ENCODE measurements around the gene SNPH. TPM values are rescaled to one million over a fixed set of nuclear protein-coding genes. Genes with fewer than 3 reads are reported as not detected.

Gene SNPH
- total and polyA plus RNA-seq, 2 donors, result 0.71 to 2.2 TPM

- 89% methylated on average over 6 of the region's 6 CpGs for WGBS
- H3K27me3 ChIP-seq (ENCODE audit: control insufficient read depth in 2 of 2, insufficient read depth in 1 of 2, low read length in 1 of 2), result no peaks in the 10 kb centered on the region
- H3K36me3 ChIP-seq (ENCODE audit: control insufficient read depth in 2 of 2, insufficient read depth in 2 of 2, low read length in 1 of 2), result no peaks in the 10 kb centered on the region
- H3K27ac ChIP-seq (ENCODE audit: low read depth in 1 of 2, low read length in 1 of 2), result no peak overlapping the region
- no peak for DNase-seq (ENCODE audit: low read depth in 6 of 9, low spot score in 9 of 9)
- H3K4me1 ChIP-seq (ENCODE audit: control insufficient read depth in 2 of 2, insufficient read depth in 2 of 2, low read length in 2 of 2), result peaks cover 0 to 8% of the 10 kb centered on the region in 2 donors
- no peaks in the 10 kb centered on the region for H3K9me3 ChIP-seq (ENCODE audit: control insufficient read depth in 2 of 2, insufficient read depth in 1 of 2, low read length in 1 of 2)
- no peak overlapping the region for H3K4me3 ChIP-seq (ENCODE audit: low read length in 2 of 2)
Observed at GRCh38 chr20:1293641-1294379, 27.7 kb downstream of the SNPH start.

GRCh38 chr20:1294497-1294896 is 28.4 kb downstream of the SNPH start:
- Histone ChIP-seq H3K27ac (ENCODE audit: low read depth in 1 of 2, low read length in 1 of 2) (no peak overlapping the region), H3K27me3 (ENCODE audit: control insufficient read depth in 2 of 2, insufficient read depth in 1 of 2, low read length in 1 of 2) (no peaks in the 10 kb centered on the region), H3K36me3 (ENCODE audit: control insufficient read depth in 2 of 2, insufficient read depth in 2 of 2, low read length in 1 of 2) (no peaks in the 10 kb centered on the region), H3K4me1 (ENCODE audit: control insufficient read depth in 2 of 2, insufficient read depth in 2 of 2, low read length in 2 of 2) (peaks cover 0 to 13% of the 10 kb centered on the region in 2 donors), H3K9me3 (ENCODE audit: control insufficient read depth in 2 of 2, insufficient read depth in 1 of 2, low read length in 1 of 2) (no peaks in the 10 kb centered on the region), H3K4me3 (ENCODE audit: low read length in 2 of 2) (no peak overlapping the region)
- 98% methylated on average over 8 of the region's 8 CpGs for WGBS
- DNase-seq (ENCODE audit: low read depth in 6 of 9, low spot score in 9 of 9), result no peak

- no peak for DNase-seq (ENCODE audit: low read depth in 6 of 9, low spot score in 9 of 9)
- no peak overlapping the region for H3K4me3 ChIP-seq (ENCODE audit: low read length in 2 of 2)
Observed at GRCh38 chr20:1295276-1295930, 29.3 kb downstream of the SNPH start.

GRCh38 chr20:1296117-1296610 is 30.1 kb downstream of the SNPH start:
- Histone ChIP-seq H3K27ac (ENCODE audit: low read depth in 1 of 2, low read length in 1 of 2) (no peak overlapping the region), H3K27me3 (ENCODE audit: control insufficient read depth in 2 of 2, insufficient read depth in 1 of 2, low read length in 1 of 2) (no peaks in the 10 kb centered on the region), H3K4me1 (ENCODE audit: control insufficient read depth in 2 of 2, insufficient read depth in 2 of 2, low read length in 2 of 2) (peaks cover 4 to 19% of the 10 kb centered on the region in 2 donors), H3K36me3 (ENCODE audit: control insufficient read depth in 2 of 2, insufficient read depth in 2 of 2, low read length in 1 of 2) (no peaks in the 10 kb centered on the region), H3K4me3 (ENCODE audit: low read length in 2 of 2) (no peak overlapping the region), H3K9me3 (ENCODE audit: control insufficient read depth in 2 of 2, insufficient read depth in 1 of 2, low read length in 1 of 2) (no peaks in the 10 kb centered on the region)
- WGBS, result 96% methylated on average over 20 of the region's 20 CpGs
- DNase-seq (ENCODE audit: low read depth in 6 of 9, low spot score in 9 of 9), result no peak

More at GRCh38 chr20:1295276-1295930, 29.3 kb downstream of the SNPH start:
- Histone ChIP-seq H3K27me3 (ENCODE audit: control insufficient read depth in 2 of 2, insufficient read depth in 1 of 2, low read length in 1 of 2) (no peaks in the 10 kb centered on the region), H3K27ac (ENCODE audit: low read depth in 1 of 2, low read length in 1 of 2) (no peak overlapping the region), H3K9me3 (ENCODE audit: control insufficient read depth in 2 of 2, insufficient read depth in 1 of 2, low read length in 1 of 2) (no peaks in the 10 kb centered on the region), H3K4me1 (ENCODE audit: control insufficient read depth in 2 of 2, insufficient read depth in 2 of 2, low read length in 2 of 2) (peaks cover 0 to 15% of the 10 kb centered on the region in 2 donors), H3K36me3 (ENCODE audit: control insufficient read depth in 2 of 2, insufficient read depth in 2 of 2, low read length in 1 of 2) (no peaks in the 10 kb centered on the region)
- 98% methylated on average over 20 of the region's 20 CpGs for WGBS

GRCh38 chr20:1296922-1297321 is 30.8 kb downstream of the SNPH start:
- DNase-seq (ENCODE audit: low read depth in 6 of 9, low spot score in 9 of 9), result no peak
- Histone ChIP-seq H3K36me3 (ENCODE audit: control insufficient read depth in 2 of 2, insufficient read depth in 2 of 2, low read length in 1 of 2) (no peaks in the 10 kb centered on the region), H3K27ac (ENCODE audit: low read depth in 1 of 2, low read length in 1 of 2) (no peak overlapping the region), H3K27me3 (ENCODE audit: control insufficient read depth in 2 of 2, insufficient read depth in 1 of 2, low read length in 1 of 2) (no peaks in the 10 kb centered on the region), H3K9me3 (ENCODE audit: control insufficient read depth in 2 of 2, insufficient read depth in 1 of 2, low read length in 1 of 2) (no peaks in the 10 kb centered on the region), H3K4me1 (ENCODE audit: control insufficient read depth in 2 of 2, insufficient read depth in 2 of 2, low read length in 2 of 2) (peaks cover 4 to 18% of the 10 kb centered on the region in 2 donors), H3K4me3 (ENCODE audit: low read length in 2 of 2) (no peak overlapping the region)
- 97% methylated on average over 14 of the region's 14 CpGs for WGBS

GRCh38 chr20:1297486-1297885 is 31.4 kb downstream of the SNPH start:
- no peak overlapping the region for H3K27ac ChIP-seq (ENCODE audit: low read depth in 1 of 2, low read length in 1 of 2)
- H3K9me3 ChIP-seq (ENCODE audit: control insufficient read depth in 2 of 2, insufficient read depth in 1 of 2, low read length in 1 of 2), result no peaks in the 10 kb centered on the region
- no peak for DNase-seq (ENCODE audit: low read depth in 6 of 9, low spot score in 9 of 9)
- H3K4me3 ChIP-seq (ENCODE audit: low read length in 2 of 2), result no peak overlapping the region
- peaks cover 4 to 18% of the 10 kb centered on the region in 2 donors for H3K4me1 ChIP-seq (ENCODE audit: control insufficient read depth in 2 of 2, insufficient read depth in 2 of 2, low read length in 2 of 2)
- H3K27me3 ChIP-seq (ENCODE audit: control insufficient read depth in 2 of 2, insufficient read depth in 1 of 2, low read length in 1 of 2), result no peaks in the 10 kb centered on the region
- 97% methylated on average over 2 of the region's 2 CpGs for WGBS
- H3K36me3 ChIP-seq (ENCODE audit: control insufficient read depth in 2 of 2, insufficient read depth in 2 of 2, low read length in 1 of 2), result no peaks in the 10 kb centered on the region

GRCh38 chr20:1298166-1298565 is 32.1 kb downstream of the SNPH start:
- Histone ChIP-seq H3K36me3 (ENCODE audit: control insufficient read depth in 2 of 2, insufficient read depth in 2 of 2, low read length in 1 of 2) (no peaks in the 10 kb centered on the region), H3K27me3 (ENCODE audit: control insufficient read depth in 2 of 2, insufficient read depth in 1 of 2, low read length in 1 of 2) (no peaks in the 10 kb centered on the region), H3K4me1 (ENCODE audit: control insufficient read depth in 2 of 2, insufficient read depth in 2 of 2, low read length in 2 of 2) (peaks cover 4 to 18% of the 10 kb centered on the region in 2 donors), H3K9me3 (ENCODE audit: control insufficient read depth in 2 of 2, insufficient read depth in 1 of 2, low read length in 1 of 2) (no peaks in the 10 kb centered on the region), H3K27ac (ENCODE audit: low read depth in 1 of 2, low read length in 1 of 2) (no peak overlapping the region), H3K4me3 (ENCODE audit: low read length in 2 of 2) (no peak overlapping the region)
- 98% methylated on average over 5 of the region's 5 CpGs for WGBS
- no peak for DNase-seq (ENCODE audit: low read depth in 6 of 9, low spot score in 9 of 9)

- no peak overlapping the region for H3K4me3 ChIP-seq (ENCODE audit: low read length in 2 of 2)
- peaks cover 4 to 15% of the 10 kb centered on the region in 2 donors for H3K4me1 ChIP-seq (ENCODE audit: control insufficient read depth in 2 of 2, insufficient read depth in 2 of 2, low read length in 2 of 2)
- 95% methylated on average over 10 of the region's 10 CpGs for WGBS
- no peak for DNase-seq (ENCODE audit: low read depth in 6 of 9, low spot score in 9 of 9)
- no peaks in the 10 kb centered on the region for H3K9me3 ChIP-seq (ENCODE audit: control insufficient read depth in 2 of 2, insufficient read depth in 1 of 2, low read length in 1 of 2)
- H3K27me3 ChIP-seq (ENCODE audit: control insufficient read depth in 2 of 2, insufficient read depth in 1 of 2, low read length in 1 of 2), result no peaks in the 10 kb centered on the region
- no peak overlapping the region for H3K27ac ChIP-seq (ENCODE audit: low read depth in 1 of 2, low read length in 1 of 2)
- no peaks in the 10 kb centered on the region for H3K36me3 ChIP-seq (ENCODE audit: control insufficient read depth in 2 of 2, insufficient read depth in 2 of 2, low read length in 1 of 2)
Observed at GRCh38 chr20:1298888-1299511, 32.9 kb downstream of the SNPH start.

- Histone ChIP-seq H3K36me3 (ENCODE audit: control insufficient read depth in 2 of 2, insufficient read depth in 2 of 2, low read length in 1 of 2) (no peaks in the 10 kb centered on the region), H3K4me3 (ENCODE audit: low read length in 2 of 2) (no peak overlapping the region), H3K9me3 (ENCODE audit: control insufficient read depth in 2 of 2, insufficient read depth in 1 of 2, low read length in 1 of 2) (no peaks in the 10 kb centered on the region), H3K4me1 (ENCODE audit: control insufficient read depth in 2 of 2, insufficient read depth in 2 of 2, low read length in 2 of 2) (peaks cover 4 to 15% of the 10 kb centered on the region in 2 donors), H3K27me3 (ENCODE audit: control insufficient read depth in 2 of 2, insufficient read depth in 1 of 2, low read length in 1 of 2) (no peaks in the 10 kb centered on the region), H3K27ac (ENCODE audit: low read depth in 1 of 2, low read length in 1 of 2) (no peak overlapping the region)
- WGBS, result 90% methylated on average over 9 of the region's 9 CpGs
- peak in 3 of 9 donors; percentile 21 to 55 (median 43) for DNase-seq (ENCODE audit: low read depth in 6 of 9, low spot score in 9 of 9)
Observed at GRCh38 chr20:1299522-1299921, 33.4 kb downstream of the SNPH start.
